Heart right ventricle (tissue), 16 donors: ENCODE data around the gene WSB2. TPM values are rescaled to one million over a fixed set of nuclear protein-coding genes. Genes with fewer than 3 reads are reported as not detected.

Source experiments
- ATAC-seq, 8 donors: fragments of 200-7000 bp; cut with Tn5 transposase; one replicate each; pipeline ENCODE4 v1.9.1; 2020; ENCODE audit warnings: mild to moderate bottlenecking in 8 of 8, moderate library complexity in 8 of 8, moderate number of reproducible peaks in 1 of 8
- DNase-seq, 2 donors: peaks; one replicate each; pipeline ENCODE4 v3.0.0-alpha.2; 2020
- H3K27ac ChIP-seq, 10 donors: fragments of 200-600 bp; sonication (generic) in 2 of 10; one replicate each; pipeline versions ENCODE4 v1.5.0 to v1.8.0; 2020 to 2022; ENCODE audit warnings: mild to moderate bottlenecking in 3 of 10
- H3K27me3 ChIP-seq, 7 donors: fragments of 200-600 bp; one replicate each; pipeline ENCODE4 v1.8.0; 2021 to 2022; ENCODE audit warnings: mild to moderate bottlenecking in 2 of 7
- H3K36me3 ChIP-seq, 9 donors: fragments of 200-600 bp; sonication (generic) in 1 of 9; one replicate each; pipeline versions ENCODE4 v1.5.0 to v1.8.0; 2020 to 2022; ENCODE audit warnings: mild to moderate bottlenecking in 2 of 9
- H3K4me1 ChIP-seq, 9 donors: fragments of 200-600 bp; sonication (generic) in 1 of 9; one replicate each; pipeline versions ENCODE4 v1.5.0 to v1.8.0; 2020 to 2022; ENCODE audit warnings: mild to moderate bottlenecking in 4 of 9
- H3K4me3 ChIP-seq, 10 donors: fragments of 200-600 bp; sonication (generic) in 2 of 10; one replicate each; pipeline versions ENCODE4 v1.5.0 to v1.8.0; 2020 to 2022; ENCODE audit warnings: mild to moderate bottlenecking in 7 of 10, moderate library complexity in 2 of 10
- H3K9me3 ChIP-seq, 11 donors: fragments of 200-600 bp in 10 of 11; sonication (generic) in 2 of 11; one replicate each; pipeline versions ENCODE4 v1.5.0 to v1.8.0; 2013 to 2022; ENCODE audit warnings: mild to moderate bottlenecking in 2 of 11, control low read depth in 1 of 11, moderate library complexity in 1 of 11
- WGBS, 2 donors: extraction: QIAGEN DNeasy Blood & Tissue Kit; methylation state at CpG; one replicate each; pipeline ENCODE4 v1.1.7; 2013; ENCODE audit warnings: inconsistent platforms in 1 of 2; 5-methylcytosine and 5-hydroxymethylcytosine counted together
- intact Hi-C, 10 donors: fragments of 100-400 bp; cut with DNase I; formaldehyde crosslinking; loops; one replicate each; pipeline versions ENCODE4 v1.11.1 to v1.14.2; 2022
- polyA plus RNA-seq, 2 donors: library from polyadenylated mRNA; stranded (reverse); fragments of 200-250 nt; gene quantifications; one replicate each; pipeline ENCODE4 v1.2.3, GENCODE V29; 2013
- total RNA-seq, 10 donors: library from RNA; stranded (reverse); fragmentation: NEBNext Ultra II Directional in 3 of 10; extraction: Animal tissue kit (Norgen Biotek cat#: 25700) in 3 of 10; gene quantifications; one replicate each; pipeline versions ENCODE4 v1.2.1 to v1.2.4, GENCODE V29; 2021 to 2023
- TF ChIP-seq, protein P1 (sequence below), 9 donors: fragments of 200-600 bp; sonication (generic) in 2 of 9; IDR thresholded peaks; one replicate each; pipeline versions ENCODE4 v1.5.0 to v1.8.0; 2021 to 2022; ENCODE audit warnings: antibody characterized with exemption in 9 of 9, mild to moderate bottlenecking in 5 of 9, moderate library complexity in 1 of 9
- donor health status: Arrhythmogenic right ventricular cardiomyopathy.
- donor health status: ischemic (EF 13 %, LVEDD 7.1; RV severe dilation, severe dysfunction).
- donor health status: healthy with polysubstance abuse.
- donor health status: DM: no; HTN: yes; CAD: no.
- donor health status: DM: no; HTN: no; CAD: no.
- donor health status: ischemic (EF 25% LVEDD 6.9; RV normal size, moderate dysfunction).
- donor health status: ischemic (EF 25% LVEDD 5.7; RV mildly dilated, moderate dysfunction).
- donor health status: healthy.
- donor health status: DM: yes; HTN: yes; CAD: no.
- donor health status: Ischemic cardiomyopathy.
- donor health status: ischemic (EF 35%, LVEDD 5.7; RV mildly dilated, moderate dysfunction).
- donor health status: nonischemic (EF 11% LVEDD 7.7; RV severe dilation, severe dysfunction).
- donor health status: DM: yes; HTN: yes; CAD: no.
- donor health status: PGD.
- donor health status: ischemic (EF 29% LVEDD 5.4; RV normal size, mild dysfunction).
- donor health status: nonischemic (EF 23%, LVEDD 6.1; RV moderate dilation, normal function).

The WSB2 gene
- total and polyA plus RNA-seq, 12 donors = 52.2 to 125 (median 97.3) TPM

DNA sequence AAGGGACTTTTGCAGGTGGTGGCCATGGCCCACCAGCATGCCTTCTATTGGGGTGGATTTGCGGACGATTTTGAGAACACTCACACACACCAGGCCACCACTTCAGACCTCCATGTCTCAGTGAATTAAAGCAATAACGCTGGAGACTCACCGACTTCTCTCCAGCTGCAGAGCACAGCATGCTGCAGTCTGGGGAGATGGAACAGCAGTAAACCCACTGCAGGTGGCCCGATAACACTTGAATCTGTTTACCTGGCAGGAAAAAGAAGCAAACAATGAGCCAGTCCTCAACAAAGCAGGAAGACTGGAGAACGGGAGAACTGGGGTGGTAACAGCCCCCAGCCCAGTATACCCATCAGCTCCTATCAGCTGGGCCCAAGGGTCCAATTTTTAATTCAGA, 22.8 kb downstream of the WSB2 start:
- intact Hi-C loops = loop anchor here in 2 of 10 donors (10.0 kb wide), 1 partner anchor 163 kb away; no protein-coding TSS in a partner anchor
- ATAC-seq (no peak), DNase-seq (no peak)
- Histone ChIP-seq H3K27me3 (no peaks in the 10 kb centered on the region), H3K4me3 (no peak overlapping the region), H3K4me1 (peaks cover 0 to 14% (median 0%) of the 10 kb centered on the region in 9 donors), H3K27ac (no peak overlapping the region), H3K36me3 (peaks cover 0 to 100% (median 87%) of the 10 kb centered on the region in 9 donors), H3K9me3 (no peaks in the 10 kb centered on the region)
- 74 to 78% methylated on average over 6 of the region's 6 CpGs for WGBS, 2 donors
- TF ChIP-seq, protein P1, sequence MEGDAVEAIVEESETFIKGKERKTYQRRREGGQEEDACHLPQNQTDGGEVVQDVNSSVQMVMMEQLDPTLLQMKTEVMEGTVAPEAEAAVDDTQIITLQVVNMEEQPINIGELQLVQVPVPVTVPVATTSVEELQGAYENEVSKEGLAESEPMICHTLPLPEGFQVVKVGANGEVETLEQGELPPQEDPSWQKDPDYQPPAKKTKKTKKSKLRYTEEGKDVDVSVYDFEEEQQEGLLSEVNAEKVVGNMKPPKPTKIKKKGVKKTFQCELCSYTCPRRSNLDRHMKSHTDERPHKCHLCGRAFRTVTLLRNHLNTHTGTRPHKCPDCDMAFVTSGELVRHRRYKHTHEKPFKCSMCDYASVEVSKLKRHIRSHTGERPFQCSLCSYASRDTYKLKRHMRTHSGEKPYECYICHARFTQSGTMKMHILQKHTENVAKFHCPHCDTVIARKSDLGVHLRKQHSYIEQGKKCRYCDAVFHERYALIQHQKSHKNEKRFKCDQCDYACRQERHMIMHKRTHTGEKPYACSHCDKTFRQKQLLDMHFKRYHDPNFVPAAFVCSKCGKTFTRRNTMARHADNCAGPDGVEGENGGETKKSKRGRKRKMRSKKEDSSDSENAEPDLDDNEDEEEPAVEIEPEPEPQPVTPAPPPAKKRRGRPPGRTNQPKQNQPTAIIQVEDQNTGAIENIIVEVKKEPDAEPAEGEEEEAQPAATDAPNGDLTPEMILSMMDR (IDR thresholded peaks at IDR 0.05) = no peak

- no peaks in the 10 kb centered on the region for H3K27me3 ChIP-seq
- TF ChIP-seq, protein P1 (IDR thresholded peaks at IDR 0.05) = no peak
- H3K4me1 ChIP-seq = peaks cover 0 to 14% (median 0%) of the 10 kb centered on the region in 9 donors
- intact Hi-C loops = loop anchor here in 2 of 10 donors (10.0 kb wide), 1 partner anchor 162 kb away; no protein-coding TSS in a partner anchor
- H3K9me3 ChIP-seq = no peaks in the 10 kb centered on the region
- DNase-seq (no peak), ATAC-seq (peak in 4 of 8 donors; percentile 43 to 59 (median 52))
- 70 to 85% methylated on average over 11 of the region's 11 CpGs for WGBS, 2 donors
- H3K27ac ChIP-seq = peak overlapping the region in 1 of 10 donors; percentile 7
- peaks cover 0 to 100% (median 88%) of the 10 kb centered on the region in 9 donors for H3K36me3 ChIP-seq
- no peak overlapping the region for H3K4me3 ChIP-seq
Observed at GRCh38 chr12:118036672-118037411, 24.1 kb downstream of the WSB2 start.

GRCh38 chr12:118035190-118036041, 25.6 kb downstream of the WSB2 start:
- ATAC-seq (peak in 7 of 8 donors; percentile 12 to 54 (median 43)), DNase-seq (no peak)
- peaks cover 0 to 100% (median 94%) of the 10 kb centered on the region in 9 donors for H3K36me3 ChIP-seq
- no peak overlapping the region for H3K27ac ChIP-seq
- peaks cover 0 to 14% (median 0%) of the 10 kb centered on the region in 9 donors for H3K4me1 ChIP-seq
- WGBS, 2 donors = 76 to 81% methylated on average over 9 of the region's 9 CpGs
- TF ChIP-seq, protein P1 (IDR thresholded peaks at IDR 0.05) = peak in 1 of 9 donors; percentile 3
- intact Hi-C loops = loop anchor here in 2 of 10 donors (10.0 kb wide), 1 partner anchor 161 kb away; no protein-coding TSS in a partner anchor
- no peak overlapping the region for H3K4me3 ChIP-seq
- H3K27me3 ChIP-seq = no peaks in the 10 kb centered on the region
- H3K9me3 ChIP-seq = no peaks in the 10 kb centered on the region
